ENCODE measurements around the gene ZNF580.
A peak's percentile ranks its signal among the peaks of the same experiment; 100 is the strongest.

ZNF580 gene

DNA sequence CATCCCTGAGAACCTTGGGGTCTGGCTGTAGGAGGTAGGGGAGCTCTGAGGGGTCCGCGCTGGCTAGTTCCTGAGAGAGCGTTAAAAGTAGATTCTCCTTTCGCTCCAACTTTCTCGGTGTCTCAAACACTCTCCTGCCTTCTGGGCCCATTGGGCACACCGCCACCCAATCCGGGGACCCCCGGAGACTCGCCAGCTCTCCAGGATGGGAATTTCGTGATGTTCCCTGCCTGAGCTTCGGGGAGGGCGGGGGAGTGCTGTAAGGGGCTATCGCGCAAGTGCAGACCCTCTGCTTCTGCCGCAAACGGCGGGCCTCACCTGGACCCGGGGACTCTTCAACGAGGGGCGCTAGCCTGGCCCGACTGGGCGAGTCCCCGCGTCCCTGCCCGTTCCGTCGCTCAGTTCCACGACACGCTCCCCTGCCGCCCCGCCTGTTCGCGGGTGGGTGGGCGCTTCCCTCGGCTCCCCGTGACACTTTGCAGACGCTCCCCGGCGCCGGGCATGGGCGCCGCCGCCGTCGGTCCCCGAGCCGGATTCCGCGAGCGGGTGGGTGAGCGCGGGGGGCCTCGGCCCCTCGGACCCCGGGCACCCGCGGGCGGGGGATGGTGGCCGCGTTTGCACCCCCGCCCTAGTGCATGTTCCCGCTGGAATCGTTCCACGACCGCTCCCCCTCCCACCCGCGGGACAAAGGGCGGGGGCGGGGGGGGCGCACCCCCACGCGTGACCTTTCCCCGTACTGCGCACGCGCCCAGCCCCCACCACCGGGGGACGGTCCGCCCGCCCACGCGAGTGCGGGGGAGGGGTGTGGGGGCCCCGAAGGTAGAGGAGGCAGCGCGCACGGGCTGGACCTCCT is 7.2 kb downstream of the ZNF580 start, which contains the start of gene CCDC106 (continued):
- TF ChIP-seq, protein P1, sequence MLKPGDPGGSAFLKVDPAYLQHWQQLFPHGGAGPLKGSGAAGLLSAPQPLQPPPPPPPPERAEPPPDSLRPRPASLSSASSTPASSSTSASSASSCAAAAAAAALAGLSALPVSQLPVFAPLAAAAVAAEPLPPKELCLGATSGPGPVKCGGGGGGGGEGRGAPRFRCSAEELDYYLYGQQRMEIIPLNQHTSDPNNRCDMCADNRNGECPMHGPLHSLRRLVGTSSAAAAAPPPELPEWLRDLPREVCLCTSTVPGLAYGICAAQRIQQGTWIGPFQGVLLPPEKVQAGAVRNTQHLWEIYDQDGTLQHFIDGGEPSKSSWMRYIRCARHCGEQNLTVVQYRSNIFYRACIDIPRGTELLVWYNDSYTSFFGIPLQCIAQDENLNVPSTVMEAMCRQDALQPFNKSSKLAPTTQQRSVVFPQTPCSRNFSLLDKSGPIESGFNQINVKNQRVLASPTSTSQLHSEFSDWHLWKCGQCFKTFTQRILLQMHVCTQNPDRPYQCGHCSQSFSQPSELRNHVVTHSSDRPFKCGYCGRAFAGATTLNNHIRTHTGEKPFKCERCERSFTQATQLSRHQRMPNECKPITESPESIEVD (tag by site-specific recombination; IDR thresholded peaks at IDR 0.05): no peak
- TF ChIP-seq, protein P2, sequence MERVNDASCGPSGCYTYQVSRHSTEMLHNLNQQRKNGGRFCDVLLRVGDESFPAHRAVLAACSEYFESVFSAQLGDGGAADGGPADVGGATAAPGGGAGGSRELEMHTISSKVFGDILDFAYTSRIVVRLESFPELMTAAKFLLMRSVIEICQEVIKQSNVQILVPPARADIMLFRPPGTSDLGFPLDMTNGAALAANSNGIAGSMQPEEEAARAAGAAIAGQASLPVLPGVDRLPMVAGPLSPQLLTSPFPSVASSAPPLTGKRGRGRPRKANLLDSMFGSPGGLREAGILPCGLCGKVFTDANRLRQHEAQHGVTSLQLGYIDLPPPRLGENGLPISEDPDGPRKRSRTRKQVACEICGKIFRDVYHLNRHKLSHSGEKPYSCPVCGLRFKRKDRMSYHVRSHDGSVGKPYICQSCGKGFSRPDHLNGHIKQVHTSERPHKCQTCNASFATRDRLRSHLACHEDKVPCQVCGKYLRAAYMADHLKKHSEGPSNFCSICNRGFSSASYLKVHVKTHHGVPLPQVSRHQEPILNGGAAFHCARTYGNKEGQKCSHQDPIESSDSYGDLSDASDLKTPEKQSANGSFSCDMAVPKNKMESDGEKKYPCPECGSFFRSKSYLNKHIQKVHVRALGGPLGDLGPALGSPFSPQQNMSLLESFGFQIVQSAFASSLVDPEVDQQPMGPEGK (tag by site-specific recombination; IDR thresholded peaks at IDR 0.05): peak; percentile 98
- TF ChIP-seq ZNF19 (tag by site-specific recombination; IDR thresholded peaks at IDR 0.05; ENCODE audit: low read depth) (no peak), ZNF184 (tag by site-specific recombination; IDR thresholded peaks at IDR 0.05) (0 out of 2 replicates have a peak, but pooled peaks have one; percentile 51), ZNF341 (tag by site-specific recombination; IDR thresholded peaks at IDR 0.05; ENCODE audit: low read depth) (no peak), RBAK (tag by site-specific recombination; IDR thresholded peaks at IDR 0.05) (no peak), ZNF792 (tag by site-specific recombination; IDR thresholded peaks at IDR 0.05) (no peak), TCF7L2 (IDR thresholded peaks at IDR 0.05; ENCODE audit: borderline replicate concordance, low read depth, low read length) (no peak), ZNF548 (tag by site-specific recombination; IDR thresholded peaks at IDR 0.05) (no peak), YY1 (tag by site-specific recombination; IDR thresholded peaks at IDR 0.05) (no peak), ZNF610 (tag by site-specific recombination; IDR thresholded peaks at IDR 0.05; ENCODE audit: borderline replicate concordance) (no peak; the same call in 1 of the 2 replicates), ZNF768 (tag by site-specific recombination; IDR thresholded peaks at IDR 0.05) (no peak), ZFP3 (tag by site-specific recombination; IDR thresholded peaks at IDR 0.05; ENCODE audit: low read depth) (no peak), GLI2 (tag by site-specific recombination; IDR thresholded peaks at IDR 0.05; ENCODE audit: borderline replicate concordance, low read depth) (no peak), ZNF701 (tag by site-specific recombination; IDR thresholded peaks at IDR 0.05) (no peak), YY2 (tag by site-specific recombination; IDR thresholded peaks at IDR 0.05) (peak; percentile 59; the same call in 1 of the 2 replicates), ZNF121 (tag by site-specific recombination; IDR thresholded peaks at IDR 0.05) (no peak)
- TF ChIP-seq, protein P3, sequence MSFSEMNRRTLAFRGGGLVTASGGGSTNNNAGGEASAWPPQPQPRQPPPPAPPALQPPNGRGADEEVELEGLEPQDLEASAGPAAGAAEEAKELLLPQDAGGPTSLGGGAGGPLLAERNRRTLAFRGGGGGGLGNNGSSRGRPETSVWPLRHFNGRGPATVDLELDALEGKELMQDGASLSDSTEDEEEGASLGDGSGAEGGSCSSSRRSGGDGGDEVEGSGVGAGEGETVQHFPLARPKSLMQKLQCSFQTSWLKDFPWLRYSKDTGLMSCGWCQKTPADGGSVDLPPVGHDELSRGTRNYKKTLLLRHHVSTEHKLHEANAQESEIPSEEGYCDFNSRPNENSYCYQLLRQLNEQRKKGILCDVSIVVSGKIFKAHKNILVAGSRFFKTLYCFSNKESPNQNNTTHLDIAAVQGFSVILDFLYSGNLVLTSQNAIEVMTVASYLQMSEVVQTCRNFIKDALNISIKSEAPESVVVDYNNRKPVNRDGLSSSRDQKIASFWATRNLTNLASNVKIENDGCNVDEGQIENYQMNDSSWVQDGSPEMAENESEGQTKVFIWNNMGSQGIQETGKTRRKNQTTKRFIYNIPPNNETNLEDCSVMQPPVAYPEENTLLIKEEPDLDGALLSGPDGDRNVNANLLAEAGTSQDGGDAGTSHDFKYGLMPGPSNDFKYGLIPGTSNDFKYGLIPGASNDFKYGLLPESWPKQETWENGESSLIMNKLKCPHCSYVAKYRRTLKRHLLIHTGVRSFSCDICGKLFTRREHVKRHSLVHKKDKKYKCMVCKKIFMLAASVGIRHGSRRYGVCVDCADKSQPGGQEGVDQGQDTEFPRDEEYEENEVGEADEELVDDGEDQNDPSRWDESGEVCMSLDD (tag by site-specific recombination; IDR thresholded peaks at IDR 0.05): peak; percentile 95
- TF ChIP-seq, protein P4, sequence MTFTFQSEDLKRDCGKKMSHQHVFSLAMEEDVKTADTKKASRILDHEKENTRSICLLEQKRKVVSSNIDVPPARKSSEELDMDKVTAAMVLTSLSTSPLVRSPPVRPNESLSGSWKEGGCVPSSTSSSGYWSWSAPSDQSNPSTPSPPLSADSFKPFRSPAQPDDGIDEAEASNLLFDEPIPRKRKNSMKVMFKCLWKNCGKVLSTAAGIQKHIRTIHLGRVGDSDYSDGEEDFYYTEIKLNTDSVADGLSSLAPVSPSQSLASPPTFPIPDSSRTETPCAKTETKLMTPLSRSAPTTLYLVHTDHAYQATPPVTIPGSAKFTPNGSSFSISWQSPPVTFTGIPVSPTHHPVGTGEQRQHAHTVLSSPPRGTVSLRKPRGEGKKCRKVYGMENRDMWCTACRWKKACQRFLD (tag by site-specific recombination; IDR thresholded peaks at IDR 0.05): no peak
- TF ChIP-seq, protein P5, sequence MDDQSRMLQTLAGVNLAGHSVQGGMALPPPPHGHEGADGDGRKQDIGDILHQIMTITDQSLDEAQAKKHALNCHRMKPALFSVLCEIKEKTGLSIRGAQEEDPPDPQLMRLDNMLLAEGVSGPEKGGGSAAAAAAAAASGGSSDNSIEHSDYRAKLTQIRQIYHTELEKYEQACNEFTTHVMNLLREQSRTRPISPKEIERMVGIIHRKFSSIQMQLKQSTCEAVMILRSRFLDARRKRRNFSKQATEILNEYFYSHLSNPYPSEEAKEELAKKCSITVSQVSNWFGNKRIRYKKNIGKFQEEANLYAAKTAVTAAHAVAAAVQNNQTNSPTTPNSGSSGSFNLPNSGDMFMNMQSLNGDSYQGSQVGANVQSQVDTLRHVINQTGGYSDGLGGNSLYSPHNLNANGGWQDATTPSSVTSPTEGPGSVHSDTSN (CRISPR knock-in tag; IDR thresholded peaks at IDR 0.05): 0 out of 2 replicates have a peak, but pooled peaks have one; percentile 31
- TF ChIP-seq, protein P6, sequence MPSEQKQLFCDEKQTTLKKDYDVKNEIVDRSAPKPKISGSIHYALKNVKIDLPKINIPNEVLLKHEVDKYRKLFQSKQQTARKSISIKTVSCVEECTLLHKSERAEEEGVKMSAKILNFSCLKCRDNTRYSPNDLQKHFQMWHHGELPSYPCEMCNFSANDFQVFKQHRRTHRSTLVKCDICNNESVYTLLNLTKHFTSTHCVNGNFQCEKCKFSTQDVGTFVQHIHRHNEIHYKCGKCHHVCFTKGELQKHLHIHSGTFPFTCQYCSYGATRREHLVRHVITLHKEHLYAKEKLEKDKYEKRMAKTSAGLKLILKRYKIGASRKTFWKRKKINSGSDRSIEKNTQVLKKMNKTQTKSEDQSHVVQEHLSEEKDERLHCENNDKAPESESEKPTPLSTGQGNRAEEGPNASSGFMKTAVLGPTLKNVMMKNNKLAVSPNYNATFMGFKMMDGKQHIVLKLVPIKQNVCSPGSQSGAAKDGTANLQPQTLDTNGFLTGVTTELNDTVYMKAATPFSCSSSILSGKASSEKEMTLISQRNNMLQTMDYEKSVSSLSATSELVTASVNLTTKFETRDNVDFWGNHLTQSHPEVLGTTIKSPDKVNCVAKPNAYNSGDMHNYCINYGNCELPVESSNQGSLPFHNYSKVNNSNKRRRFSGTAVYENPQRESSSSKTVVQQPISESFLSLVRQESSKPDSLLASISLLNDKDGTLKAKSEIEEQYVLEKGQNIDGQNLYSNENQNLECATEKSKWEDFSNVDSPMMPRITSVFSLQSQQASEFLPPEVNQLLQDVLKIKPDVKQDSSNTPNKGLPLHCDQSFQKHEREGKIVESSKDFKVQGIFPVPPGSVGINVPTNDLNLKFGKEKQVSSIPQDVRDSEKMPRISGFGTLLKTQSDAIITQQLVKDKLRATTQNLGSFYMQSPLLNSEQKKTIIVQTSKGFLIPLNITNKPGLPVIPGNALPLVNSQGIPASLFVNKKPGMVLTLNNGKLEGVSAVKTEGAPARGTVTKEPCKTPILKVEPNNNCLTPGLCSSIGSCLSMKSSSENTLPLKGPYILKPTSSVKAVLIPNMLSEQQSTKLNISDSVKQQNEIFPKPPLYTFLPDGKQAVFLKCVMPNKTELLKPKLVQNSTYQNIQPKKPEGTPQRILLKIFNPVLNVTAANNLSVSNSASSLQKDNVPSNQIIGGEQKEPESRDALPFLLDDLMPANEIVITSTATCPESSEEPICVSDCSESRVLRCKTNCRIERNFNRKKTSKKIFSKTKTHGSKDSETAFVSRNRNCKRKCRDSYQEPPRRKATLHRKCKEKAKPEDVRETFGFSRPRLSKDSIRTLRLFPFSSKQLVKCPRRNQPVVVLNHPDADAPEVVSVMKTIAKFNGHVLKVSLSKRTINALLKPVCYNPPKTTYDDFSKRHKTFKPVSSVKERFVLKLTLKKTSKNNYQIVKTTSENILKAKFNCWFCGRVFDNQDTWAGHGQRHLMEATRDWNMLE (tag by site-specific recombination; conservative IDR thresholded peaks at IDR 0.05; ENCODE audit: low read depth): 0 out of 2 replicates have a peak, but pooled peaks have one; percentile 18
- TF ChIP-seq, protein P7, sequence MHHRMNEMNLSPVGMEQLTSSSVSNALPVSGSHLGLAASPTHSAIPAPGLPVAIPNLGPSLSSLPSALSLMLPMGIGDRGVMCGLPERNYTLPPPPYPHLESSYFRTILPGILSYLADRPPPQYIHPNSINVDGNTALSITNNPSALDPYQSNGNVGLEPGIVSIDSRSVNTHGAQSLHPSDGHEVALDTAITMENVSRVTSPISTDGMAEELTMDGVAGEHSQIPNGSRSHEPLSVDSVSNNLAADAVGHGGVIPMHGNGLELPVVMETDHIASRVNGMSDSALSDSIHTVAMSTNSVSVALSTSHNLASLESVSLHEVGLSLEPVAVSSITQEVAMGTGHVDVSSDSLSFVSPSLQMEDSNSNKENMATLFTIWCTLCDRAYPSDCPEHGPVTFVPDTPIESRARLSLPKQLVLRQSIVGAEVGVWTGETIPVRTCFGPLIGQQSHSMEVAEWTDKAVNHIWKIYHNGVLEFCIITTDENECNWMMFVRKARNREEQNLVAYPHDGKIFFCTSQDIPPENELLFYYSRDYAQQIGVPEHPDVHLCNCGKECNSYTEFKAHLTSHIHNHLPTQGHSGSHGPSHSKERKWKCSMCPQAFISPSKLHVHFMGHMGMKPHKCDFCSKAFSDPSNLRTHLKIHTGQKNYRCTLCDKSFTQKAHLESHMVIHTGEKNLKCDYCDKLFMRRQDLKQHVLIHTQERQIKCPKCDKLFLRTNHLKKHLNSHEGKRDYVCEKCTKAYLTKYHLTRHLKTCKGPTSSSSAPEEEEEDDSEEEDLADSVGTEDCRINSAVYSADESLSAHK (tag by site-specific recombination; IDR thresholded peaks at IDR 0.05): peak; percentile 65

All from HEK293 (cell line).